GM18517 (cell line): ENCODE results near the gene SAYSD1.
A peak's percentile ranks its signal among the peaks of the same experiment; 100 is the strongest.

Source experiments
- ATAC-seq: cut with Tn5 transposase; IDR thresholded peaks from one replicate; pipeline ENCODE4 v1.9.1; 2021; ENCODE audit warnings: mild to moderate bottlenecking, moderate library complexity; ENCODE audit not compliant: unreplicated experiment

SAYSD1 gene

GRCh38 chr6:39108041-39108839 lies 6.7 kb downstream of the SAYSD1 start:
- ATAC-seq = no peak

- no peak for ATAC-seq
These were observed 7.3 kb downstream of the SAYSD1 start for GRCh38 chr6:39107641-39108040.

GRCh38 chr6:39107034-39107433 lies 8.0 kb downstream of the SAYSD1 start:
- no peak for ATAC-seq

GRCh38 chr6:39104528-39104927 lies 10.5 kb downstream of the SAYSD1 start:
- ATAC-seq = no peak

GRCh38 chr6:39102821-39103136 lies 12.2 kb downstream of the SAYSD1 start:
- ATAC-seq = no peak

- no peak for ATAC-seq
These were observed 12.7 kb downstream of the SAYSD1 start for GRCh38 chr6:39102071-39102820.

- ATAC-seq = no peak
These were observed 14.6 kb downstream of the SAYSD1 start for GRCh38 chr6:39100358-39100757.

- no peak for ATAC-seq
These were observed 19.4 kb downstream of the SAYSD1 start for GRCh38 chr6:39095578-39095977.

- ATAC-seq = no peak
These were observed 21.8 kb downstream of the SAYSD1 start for GRCh38 chr6:39093149-39093708.

- no peak for ATAC-seq
These were observed 22.9 kb downstream of the SAYSD1 start for GRCh38 chr6:39092124-39092523.

- no peak for ATAC-seq
These were observed 23.8 kb downstream of the SAYSD1 start for GRCh38 chr6:39091220-39091619.

- ATAC-seq = no peak
These were observed 24.9 kb downstream of the SAYSD1 start for GRCh38 chr6:39090036-39090435.

GRCh38 chr6:39088331-39088730 lies 26.7 kb downstream of the SAYSD1 start:
- no peak for ATAC-seq

- ATAC-seq = no peak
These were observed 27.8 kb downstream of the SAYSD1 start for GRCh38 chr6:39087197-39087596.

GRCh38 chr6:39086711-39087110 lies 28.3 kb downstream of the SAYSD1 start:
- no peak for ATAC-seq

- peak; percentile 74 for ATAC-seq
These were observed 28.7 kb downstream of the SAYSD1 start for GRCh38 chr6:39086294-39086693.

GRCh38 chr6:39085129-39085797 lies 29.7 kb downstream of the SAYSD1 start:
- no peak for ATAC-seq

- no peak for ATAC-seq
These were observed 30.5 kb downstream of the SAYSD1 start for GRCh38 chr6:39084506-39084905.

GRCh38 chr6:39083231-39083634 lies 31.8 kb downstream of the SAYSD1 start:
- ATAC-seq = no peak

- no peak for ATAC-seq
These were observed 32.7 kb downstream of the SAYSD1 start for GRCh38 chr6:39082310-39082709.

GRCh38 chr6:39080246-39080875 lies 34.6 kb downstream of the SAYSD1 start:
- no peak for ATAC-seq
